Epithelial cell of alveolus of lung (primary cell): Measurements from ENCODE around the gene CHRNG. TPM values are rescaled to one million over a fixed set of nuclear protein-coding genes. Genes with fewer than 3 reads are reported as not detected.

Source experiments
- total RNA-seq: library from RNA; depleted of rRNA; stranded (reverse); fragments of >200 nt; gene quantifications from 2 replicates; pipeline ENCODE4 v1.2.1, GENCODE V29; 2015

CHRNG gene, protein sequence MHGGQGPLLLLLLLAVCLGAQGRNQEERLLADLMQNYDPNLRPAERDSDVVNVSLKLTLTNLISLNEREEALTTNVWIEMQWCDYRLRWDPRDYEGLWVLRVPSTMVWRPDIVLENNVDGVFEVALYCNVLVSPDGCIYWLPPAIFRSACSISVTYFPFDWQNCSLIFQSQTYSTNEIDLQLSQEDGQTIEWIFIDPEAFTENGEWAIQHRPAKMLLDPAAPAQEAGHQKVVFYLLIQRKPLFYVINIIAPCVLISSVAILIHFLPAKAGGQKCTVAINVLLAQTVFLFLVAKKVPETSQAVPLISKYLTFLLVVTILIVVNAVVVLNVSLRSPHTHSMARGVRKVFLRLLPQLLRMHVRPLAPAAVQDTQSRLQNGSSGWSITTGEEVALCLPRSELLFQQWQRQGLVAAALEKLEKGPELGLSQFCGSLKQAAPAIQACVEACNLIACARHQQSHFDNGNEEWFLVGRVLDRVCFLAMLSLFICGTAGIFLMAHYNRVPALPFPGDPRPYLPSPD
- 3.3 TPM in 1 of 2 replicates, not detected in the other for total RNA-seq

DNA sequence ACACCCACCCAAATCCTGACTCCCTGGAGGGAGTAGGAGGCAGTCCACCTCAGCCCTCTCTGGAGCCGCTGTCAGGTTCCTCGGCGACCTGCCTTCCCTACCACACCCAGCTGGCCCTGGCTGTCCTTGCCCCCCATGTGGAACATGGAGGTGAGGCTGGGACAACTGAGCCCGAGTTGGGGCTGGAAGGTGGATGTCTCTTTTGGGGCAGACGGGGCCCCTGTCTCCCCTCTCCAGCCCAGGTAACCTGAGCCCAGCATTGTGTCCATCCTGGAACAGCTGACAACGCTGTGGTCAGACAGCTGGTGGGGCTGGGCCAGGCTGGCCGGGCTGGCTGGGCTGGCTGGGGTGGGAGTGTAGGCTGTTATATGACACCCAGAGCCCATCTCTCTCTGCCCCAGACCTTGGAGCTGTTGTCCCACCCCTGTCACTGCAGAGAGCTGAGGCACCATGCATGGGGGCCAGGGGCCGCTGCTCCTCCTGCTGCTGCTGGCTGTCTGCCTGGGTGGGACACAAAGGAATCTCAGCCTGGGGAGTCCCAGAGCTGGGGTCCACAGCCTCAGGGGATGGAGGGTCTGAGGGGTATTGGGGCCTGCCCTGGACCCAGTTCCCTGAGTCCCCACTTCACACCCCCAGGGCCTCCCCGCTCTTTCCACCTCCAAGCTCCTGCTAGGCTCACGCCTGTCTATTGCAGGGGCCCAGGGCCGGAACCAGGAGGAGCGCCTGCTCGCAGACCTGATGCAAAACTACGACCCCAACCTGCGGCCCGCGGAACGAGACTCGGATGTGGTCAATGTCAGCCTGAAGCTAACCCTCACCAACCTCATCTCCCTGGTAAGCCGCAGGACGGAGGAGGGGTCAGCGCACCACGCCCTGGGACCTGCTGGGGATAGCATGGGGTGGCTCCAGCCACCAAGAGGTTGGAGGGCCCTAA, at the start of gene CHRNG:
Gene CHRNG, plus strand, starts transcription at position 395 of the 934 bp plus-strand sequence. Its CDS starts 56 bp downstream, at position 451.

DNA sequence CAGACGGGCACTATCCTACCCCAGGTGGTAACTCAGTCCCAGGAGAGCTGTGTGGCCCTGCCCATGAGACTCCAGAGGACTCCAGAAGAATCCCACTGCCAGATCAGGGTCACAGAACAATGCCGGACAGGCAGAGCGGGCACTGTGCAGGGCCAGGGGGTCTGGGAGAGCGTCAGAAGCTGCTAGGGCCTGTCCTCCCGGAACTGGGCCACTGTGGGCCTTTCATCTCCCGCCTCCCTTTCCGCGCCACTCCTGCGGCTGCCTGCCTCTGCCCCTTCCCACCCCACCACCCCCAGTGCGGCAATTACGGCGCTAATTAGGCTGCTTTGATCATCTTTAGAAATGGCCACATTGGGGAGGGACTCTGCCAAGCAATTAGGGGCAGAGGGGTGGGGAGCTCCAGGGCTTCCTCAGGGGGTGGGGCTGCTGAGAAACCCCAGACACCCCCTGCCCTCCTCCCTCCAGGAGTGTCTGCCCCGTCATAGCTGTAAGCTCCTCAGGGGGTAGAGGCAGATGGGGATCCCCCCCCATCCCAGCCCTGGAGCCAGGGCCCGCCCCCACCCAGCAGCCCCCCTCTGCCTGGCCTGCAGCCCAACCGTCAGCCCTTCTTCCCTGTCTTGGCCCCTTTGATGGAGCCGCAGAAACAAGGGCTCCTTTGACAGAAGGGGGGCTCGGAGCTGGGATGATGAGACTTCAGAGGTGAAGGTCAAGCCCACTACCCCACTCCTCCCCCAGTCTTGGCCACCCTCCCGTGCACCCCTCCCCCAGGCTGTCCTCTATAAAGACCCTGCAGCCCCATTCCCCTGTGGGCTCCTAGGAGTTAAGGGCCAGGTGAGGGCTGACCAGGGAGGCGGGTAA, 19.7 kb upstream of the CHRNG start, which contains the start of gene PRSS56:
Gene PRSS56, plus strand, starts transcription at position 808 of the 858 bp plus-strand sequence. CDS start 211 bp downstream, outside the sequence.

DNA sequence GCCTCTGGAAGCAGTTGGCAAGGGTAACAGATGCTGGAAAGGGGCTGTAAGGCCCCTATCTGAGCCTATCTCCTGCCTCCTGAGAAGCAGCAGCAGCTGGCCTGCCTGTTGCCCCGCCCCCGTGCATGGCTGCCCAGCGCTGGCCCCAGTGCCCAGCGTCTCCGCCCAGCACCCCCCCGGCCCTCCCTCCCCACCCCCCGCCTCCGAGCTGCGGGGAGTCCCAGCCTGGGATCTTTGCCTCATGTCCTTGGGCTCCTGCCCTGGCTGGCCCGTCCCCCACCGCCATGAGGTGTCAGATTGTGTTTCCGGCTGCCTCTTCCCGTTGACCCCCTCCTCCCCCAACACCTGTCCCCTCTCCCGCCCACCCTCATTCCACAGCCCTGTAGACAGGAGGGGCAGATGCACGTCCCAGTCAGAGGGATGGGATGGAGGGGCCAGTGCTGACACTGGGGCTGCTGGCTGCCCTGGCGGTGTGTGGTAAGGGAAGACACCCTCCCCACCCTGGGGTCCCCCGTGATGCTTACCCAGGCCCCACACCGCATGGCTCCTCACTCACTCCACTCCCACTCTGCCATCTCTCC, 13.6 kb upstream of the CHRNG start, which contains the start of gene CHRND:
Gene CHRND, plus strand, starts transcription at position 370 of the 581 bp plus-strand sequence. Its CDS starts 56 bp downstream, at position 426.

DNA sequence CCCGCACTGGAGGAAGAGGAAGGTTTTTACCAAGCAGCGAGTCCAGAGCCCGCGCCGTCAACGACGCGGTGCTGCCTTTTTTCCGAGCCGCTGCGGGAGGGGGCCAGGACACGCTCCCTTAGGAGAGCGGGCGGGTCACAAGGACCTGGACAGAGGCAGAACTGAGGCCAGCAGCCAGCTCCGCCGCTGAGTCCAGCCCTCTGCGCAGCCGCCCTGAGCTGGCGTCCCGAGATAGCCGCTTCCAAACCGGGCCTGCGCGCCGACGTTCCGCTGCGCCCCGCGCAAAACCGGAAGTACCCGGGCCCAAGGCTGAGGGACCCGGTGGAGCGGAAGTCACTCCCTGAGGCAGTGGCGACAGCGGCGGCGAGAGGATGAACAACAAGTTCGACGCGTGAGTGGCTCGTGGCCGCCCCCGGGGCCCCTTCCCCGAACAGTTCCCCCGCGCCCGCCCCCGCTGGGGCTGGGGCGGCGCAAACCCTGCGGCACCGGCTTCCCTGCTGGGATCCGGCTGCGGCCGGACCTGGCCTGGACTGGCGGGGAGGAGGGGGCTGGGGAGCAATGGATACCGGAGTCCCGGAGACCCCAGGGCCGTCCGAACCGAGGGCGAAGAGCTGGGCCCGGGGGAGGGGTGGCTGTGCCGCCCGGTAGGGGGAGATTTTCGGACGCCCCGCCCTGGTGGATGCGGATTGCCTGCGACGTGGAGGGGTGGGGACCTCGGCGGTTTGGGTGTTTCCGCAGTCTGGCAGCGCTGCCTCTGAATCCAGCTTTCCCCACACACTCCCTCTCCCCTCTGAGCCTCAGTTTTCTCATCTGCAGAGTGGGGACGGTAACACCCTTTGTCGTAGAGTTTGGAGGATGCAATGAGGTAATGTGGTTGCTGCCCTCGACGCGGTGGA, 11.1 kb downstream of the CHRNG start, which contains the start of the genes EIF4E2 and TIGD1:
Gene EIF4E2, plus strand, starts transcription at position 336 of the 896 bp plus-strand sequence. Its CDS starts 36 bp downstream, at position 372.
Gene TIGD1, minus strand, starts transcription at position 204 of the 896 bp plus-strand sequence. CDS start 675 bp downstream, outside the sequence.

Other genes with a start within 250 kb of the CHRNG start
- gene ALPP, start 160.9 kb upstream of the CHRNG start, total RNA-seq: not detected in 2 replicates
- gene ALPG, start 132.8 kb upstream of the CHRNG start, total RNA-seq: not detected in 2 replicates
- not detected in 2 replicates for gene ALPI, start 83.5 kb upstream of the CHRNG start, total RNA-seq
- not detected in 2 replicates for gene ECEL1, start 51.9 kb upstream of the CHRNG start, total RNA-seq
- gene PRSS56, start 19.3 kb upstream of the CHRNG start, total RNA-seq: 0.48 TPM in 1 of 2 replicates, not detected in the other
- gene CHRND, start 13.5 kb upstream of the CHRNG start, total RNA-seq: 2.7 TPM in 1 of 2 replicates, not detected in the other
- 1.9 and 5.2 TPM in 2 replicates for gene TIGD1, start 10.9 kb downstream of the CHRNG start, total RNA-seq
- 52.2 and 72.9 TPM in 2 replicates for gene EIF4E2, start 11.0 kb downstream of the CHRNG start, total RNA-seq
- 0.40 and 2.2 TPM in 2 replicates for gene EFHD1, start 93.9 kb downstream of the CHRNG start, total RNA-seq
- gene GIGYF2, start 157.6 kb downstream of the CHRNG start, total RNA-seq: 23.3 and 32.8 TPM in 2 replicates
- not detected in 2 replicates for gene KCNJ13, start 236.9 kb downstream of the CHRNG start, total RNA-seq